HEK293T (cell line): ENCODE data around the gene SNTG2.

ENCODE experiments used
- CTCF ChIA-PET: fragments of 350-600 bp; formaldehyde crosslinking; extraction: SDS; loops from one replicate; lab custom pipeline; 2021; ENCODE audit warnings: antibody characterized with exemption, inconsistent platforms; lab: Yijun Ruan, JAX
- POLR2A ChIA-PET: fragments of 350-600 bp; formaldehyde crosslinking; extraction: SDS; loops from one replicate; lab custom pipeline; 2020; ENCODE audit warnings: antibody characterized with exemption, inconsistent platforms; lab: Yijun Ruan, JAX
- DNase-seq: peaks from one replicate; pipeline ENCODE4 v3.0.0; 2012; ENCODE audit warnings: mixed read lengths; ENCODE audit errors: extremely low spot score
- ARNT ChIP-seq: fragments of 450-650 bp; IDR thresholded peaks from 2 replicates; pipeline ENCODE4 v1.6.1; 2017; ENCODE audit warnings: mild to moderate bottlenecking
- BHLHE40 ChIP-seq: fragments of 450-650 bp; IDR thresholded peaks from 2 replicates; pipeline ENCODE4 v1.6.1; 2016; ENCODE audit warnings: mild to moderate bottlenecking, moderate library complexity, borderline replicate concordance
- CTBP1 ChIP-seq: fragments of 450-650 bp; IDR thresholded peaks from 2 replicates; pipeline ENCODE4 v1.6.1; 2016; ENCODE audit warnings: borderline replicate concordance
- ELF4 ChIP-seq: fragments of 450-650 bp; IDR thresholded peaks from 2 replicates; pipeline ENCODE4 v1.6.1; 2017; ENCODE audit warnings: antibody characterized with exemption
- FOXA1 ChIP-seq: fragments of 450-650 bp; IDR thresholded peaks from 2 replicates; pipeline ENCODE4 v1.6.1; 2016; ENCODE audit warnings: mild to moderate bottlenecking
- FOXK2 ChIP-seq: fragments of 450-650 bp; IDR thresholded peaks from 2 replicates; pipeline ENCODE4 v1.6.1; 2016; ENCODE audit warnings: mild to moderate bottlenecking
- FOXM1 ChIP-seq: fragments of 450-650 bp; IDR thresholded peaks from 2 replicates; pipeline ENCODE4 v1.6.1; 2017; ENCODE audit warnings: mild to moderate bottlenecking, borderline replicate concordance
- HDGF ChIP-seq: fragments of 450-650 bp; IDR thresholded peaks from 2 replicates; pipeline ENCODE4 v1.6.1; 2017; ENCODE audit warnings: antibody characterized with exemption, borderline replicate concordance
- L3MBTL2 ChIP-seq: fragments of 450-650 bp; conservative IDR thresholded peaks from 2 replicates; pipeline ENCODE4 v1.6.1; 2016; ENCODE audit warnings: mild to moderate bottlenecking
- LEF1 ChIP-seq: fragments of 450-650 bp; IDR thresholded peaks from 2 replicates; pipeline ENCODE4 v1.6.1; 2017; ENCODE audit warnings: mild to moderate bottlenecking, borderline replicate concordance
- NFRKB ChIP-seq: fragments of 450-650 bp; IDR thresholded peaks from 2 replicates; pipeline ENCODE4 v1.6.1; 2016; ENCODE audit warnings: mild to moderate bottlenecking, moderate library complexity
- SP1 ChIP-seq: fragments of 450-650 bp; IDR thresholded peaks from 2 replicates; pipeline ENCODE4 v1.6.1; 2017
- SUZ12 ChIP-seq: fragments of 450-650 bp; IDR thresholded peaks from 2 replicates; pipeline ENCODE4 v1.6.1; 2016; ENCODE audit warnings: mild to moderate bottlenecking
- TARDBP ChIP-seq: fragments of 450-650 bp; IDR thresholded peaks from 2 replicates; pipeline ENCODE4 v1.6.1; 2016
- ZNF384 ChIP-seq: fragments of 450-650 bp; IDR thresholded peaks from 2 replicates; pipeline ENCODE4 v1.6.1; 2016
- TF ChIP-seq, protein P1 (sequence below): fragments of 450-650 bp; IDR thresholded peaks from 2 replicates; pipeline ENCODE4 v1.6.1; 2016

SNTG2 gene

DNA sequence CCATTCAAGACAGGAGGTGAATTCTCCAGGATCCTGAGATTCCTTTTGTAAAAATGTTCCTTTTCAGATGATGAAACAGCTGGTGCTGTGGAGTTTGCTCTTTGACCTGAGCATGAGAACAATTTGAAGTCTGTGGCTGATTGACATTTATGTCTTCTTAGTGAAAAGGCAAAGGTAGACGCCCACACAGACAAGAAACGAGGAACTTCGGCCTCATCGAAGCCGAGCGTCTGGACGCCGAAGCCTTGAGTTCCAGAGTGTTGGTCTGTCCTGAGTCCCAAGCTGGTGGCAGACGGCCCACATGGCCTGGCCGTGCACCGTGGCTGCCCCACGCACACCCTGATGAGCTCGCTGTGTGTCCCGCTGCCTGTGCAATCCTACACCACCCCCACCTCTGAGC lies 20.7 kb upstream of the SNTG2 start:
- TF ChIP-seq SUZ12 (no peak), HDGF (no peak)
- ChIA-PET POLR2A (no interaction called here), CTCF (no interaction called here)
- DNase-seq, result no peak

DNA sequence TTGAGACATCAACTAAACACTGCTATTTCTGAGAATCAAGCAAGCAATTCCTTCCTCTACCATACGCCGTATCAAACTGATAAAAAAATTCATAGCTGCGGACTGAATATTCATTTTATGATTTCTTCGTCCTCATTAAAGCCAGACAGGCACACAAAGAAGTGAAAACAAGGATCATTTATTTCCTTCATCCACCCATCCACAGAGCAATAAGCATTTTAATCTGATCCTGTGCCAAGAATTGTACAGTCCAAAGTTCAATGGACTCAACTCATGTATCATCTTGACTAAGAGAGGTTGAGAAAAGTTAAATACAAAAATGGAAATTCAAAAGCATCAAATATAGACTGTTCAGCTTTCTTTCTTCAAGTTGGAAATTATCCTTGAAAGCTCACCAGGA lies 19.7 kb upstream of the SNTG2 start:
- CTCF ChIA-PET, result no interaction called here
- TF ChIP-seq LEF1 (no peak), SP1 (no peak), FOXA1 (no peak), FOXK2 (no peak), ZNF384 (no peak), ARNT (no peak), CTBP1 (no peak), HDGF (no peak), FOXM1 (no peak), NFRKB (no peak), TARDBP (no peak), SUZ12 (no peak), ELF4 (no peak), L3MBTL2 (no peak), BHLHE40 (no peak)
- TF ChIP-seq, protein P1, sequence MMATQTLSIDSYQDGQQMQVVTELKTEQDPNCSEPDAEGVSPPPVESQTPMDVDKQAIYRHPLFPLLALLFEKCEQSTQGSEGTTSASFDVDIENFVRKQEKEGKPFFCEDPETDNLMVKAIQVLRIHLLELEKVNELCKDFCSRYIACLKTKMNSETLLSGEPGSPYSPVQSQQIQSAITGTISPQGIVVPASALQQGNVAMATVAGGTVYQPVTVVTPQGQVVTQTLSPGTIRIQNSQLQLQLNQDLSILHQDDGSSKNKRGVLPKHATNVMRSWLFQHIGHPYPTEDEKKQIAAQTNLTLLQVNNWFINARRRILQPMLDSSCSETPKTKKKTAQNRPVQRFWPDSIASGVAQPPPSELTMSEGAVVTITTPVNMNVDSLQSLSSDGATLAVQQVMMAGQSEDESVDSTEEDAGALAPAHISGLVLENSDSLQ, result no peak
- no peak for DNase-seq
- POLR2A ChIA-PET, result no interaction called here

DNA sequence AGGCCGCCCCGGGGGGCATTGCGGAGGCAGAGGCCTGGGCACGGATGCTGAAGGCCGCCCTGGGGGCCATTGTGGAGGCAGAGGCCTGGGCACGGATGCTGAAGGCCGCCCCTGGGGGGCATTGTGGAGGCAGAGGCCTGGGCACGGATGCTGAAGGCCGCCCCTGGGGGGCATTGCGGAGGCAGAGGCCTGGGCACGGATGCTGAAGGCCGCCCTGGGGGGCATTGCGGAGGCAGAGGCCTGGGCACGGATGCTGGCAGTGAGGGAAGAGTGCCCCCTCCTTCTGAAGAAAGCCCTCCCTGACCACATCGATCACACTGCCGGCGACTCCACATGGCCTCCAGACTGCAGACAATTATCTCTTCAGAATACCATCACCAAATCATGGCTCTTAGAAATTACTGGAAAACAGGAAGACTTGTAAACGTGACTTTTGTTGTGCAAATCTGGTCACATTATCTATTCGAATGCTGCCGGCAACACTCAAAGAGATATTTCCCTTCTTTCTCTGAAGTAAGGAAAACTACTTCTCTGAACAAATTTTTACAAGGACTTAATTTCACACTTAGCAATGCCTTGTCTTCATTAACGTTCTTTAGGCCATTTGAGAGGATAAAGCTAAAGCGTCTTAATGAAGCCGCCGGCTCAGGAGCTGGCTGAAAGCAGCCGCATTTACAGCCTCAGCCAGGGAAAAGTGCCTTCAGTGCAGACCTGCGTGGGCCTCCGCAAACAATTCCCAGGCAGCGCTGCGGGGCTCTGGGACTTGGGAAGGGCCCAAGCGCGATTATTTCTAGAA lies 18.1 kb upstream of the SNTG2 start:
- TF ChIP-seq SP1 (no peak), FOXM1 (no peak), NFRKB (no peak), BHLHE40 (no peak), CTBP1 (no peak), ARNT (no peak), FOXK2 (no peak), L3MBTL2 (no peak), ZNF384 (no peak), TARDBP (no peak), HDGF (no peak)
- TF ChIP-seq, protein P1, result no peak
- ChIA-PET POLR2A (no interaction called here), CTCF (no interaction called here)
- DNase-seq, result no peak

DNA sequence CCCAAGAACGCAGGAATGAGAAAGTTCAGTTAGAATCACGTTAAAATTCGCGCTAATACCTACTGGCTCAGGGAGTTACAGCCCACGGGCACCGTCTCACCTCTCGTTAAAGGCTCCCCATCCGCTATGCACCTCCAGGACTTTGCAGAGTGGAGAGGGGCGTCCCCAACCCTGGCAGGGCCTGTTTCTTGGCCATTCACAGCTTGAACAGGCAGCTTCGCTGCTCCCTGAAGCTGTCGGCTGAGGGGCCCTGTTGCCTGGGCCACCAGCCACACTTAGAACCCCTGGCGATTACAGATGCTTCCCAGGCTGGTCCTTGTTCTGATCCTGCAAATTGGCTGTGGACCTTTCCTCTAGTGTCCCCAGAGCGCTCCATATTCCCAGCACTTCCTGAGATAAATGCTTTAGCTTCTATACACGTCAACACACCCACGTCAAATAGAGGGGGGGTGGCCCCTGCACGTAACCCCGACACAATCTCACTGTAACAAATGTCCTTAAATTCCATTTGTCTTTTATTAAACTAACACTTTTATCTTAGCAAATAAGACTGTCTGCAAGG lies 16.8 kb upstream of the SNTG2 start:
- DNase-seq, result no peak
- POLR2A ChIA-PET, result no interaction called here
- CTCF ChIA-PET, result no interaction called here
- no peak for TF ChIP-seq LEF1
- TF ChIP-seq ARNT, result no peak
- TF ChIP-seq FOXK2, result no peak
- TF ChIP-seq NFRKB, result no peak
- TF ChIP-seq, protein P1, result no peak
- no peak for TF ChIP-seq BHLHE40

DNA sequence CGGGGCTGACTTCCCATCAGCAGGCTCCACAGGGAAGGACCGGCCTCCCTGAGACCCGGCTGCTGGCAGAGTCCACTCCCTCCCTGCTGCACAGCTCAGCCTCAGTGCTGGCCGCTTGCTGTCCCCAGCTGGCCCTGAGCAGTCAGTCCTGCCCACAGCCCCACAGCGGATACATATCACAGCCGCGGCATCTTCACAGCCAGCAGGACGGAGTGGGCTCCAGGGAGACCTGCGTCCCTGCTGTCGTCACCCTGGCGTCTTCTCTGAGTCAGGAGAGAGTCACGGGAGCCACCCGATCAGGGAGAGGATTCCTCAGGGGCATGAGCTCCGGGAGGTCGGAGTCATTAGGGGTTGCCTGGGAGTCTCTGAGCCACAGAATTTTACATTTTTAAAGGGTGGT lies 13.1 kb upstream of the SNTG2 start:
- TF ChIP-seq FOXM1, result no peak
- ChIA-PET POLR2A (no interaction called here), CTCF (no interaction called here)
- DNase-seq, result no peak

DNA sequence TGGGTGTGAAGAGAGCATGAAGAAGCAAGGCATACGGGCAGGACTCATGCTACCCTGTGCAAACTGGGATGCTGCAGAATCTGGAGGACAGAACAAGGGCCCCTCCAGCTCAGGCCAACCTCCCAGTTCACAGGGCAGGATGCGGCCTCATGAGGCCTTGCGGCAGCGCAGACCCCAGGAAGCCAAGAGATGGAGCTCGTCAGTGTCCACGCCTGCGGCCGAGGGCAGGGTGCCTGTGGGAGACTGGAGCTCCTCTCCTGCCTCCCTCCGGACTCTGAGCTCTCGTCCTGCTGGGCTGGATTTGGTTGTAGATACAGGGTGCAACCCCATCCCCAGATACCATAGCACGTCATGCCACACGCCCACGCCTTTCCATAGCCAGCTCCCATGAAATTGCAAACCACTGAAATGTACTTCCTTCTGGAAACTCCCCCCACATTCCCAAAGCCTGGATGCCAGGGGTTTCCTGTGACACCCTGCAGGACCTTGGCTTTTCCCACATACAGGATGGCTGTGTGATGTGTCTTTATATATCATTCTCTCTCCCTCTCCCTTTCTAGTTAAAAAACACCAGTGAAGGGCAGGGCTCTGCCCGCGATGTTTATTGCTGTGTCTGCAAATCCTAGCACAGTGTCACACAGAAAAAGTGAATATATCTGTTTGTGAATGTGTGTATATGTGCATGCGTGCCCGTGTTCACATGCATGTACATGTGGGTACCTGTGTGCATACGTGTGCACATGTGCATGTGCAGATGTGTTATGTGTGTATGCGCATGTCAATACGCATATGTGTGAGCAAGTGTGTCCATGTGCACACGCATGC lies 12.3 kb upstream of the SNTG2 start:
- no peak for DNase-seq
- CTCF ChIA-PET, result no interaction called here
- TF ChIP-seq HDGF (no peak), NFRKB (no peak), ELF4 (no peak), FOXA1 (no peak), FOXK2 (no peak), L3MBTL2 (no peak), SP1 (no peak), TARDBP (no peak), ARNT (no peak), LEF1 (no peak), SUZ12 (no peak), CTBP1 (no peak)
- TF ChIP-seq, protein P1, result no peak
- POLR2A ChIA-PET, result no interaction called here
